Neural crest cell (in vitro differentiated cells): ENCODE results near the gene AKR1C2. TPM values are rescaled to one million over a fixed set of nuclear protein-coding genes. Genes with fewer than 3 reads are reported as not detected.
A peak's percentile ranks its signal among the peaks of the same experiment; 100 is the strongest.

Source experiments
- DNase-seq: peaks from one replicate; pipeline ENCODE4 v3.0.0; 2021; ENCODE audit warnings: low read depth, mixed read lengths, low spot score
- H3K27ac Mint-ChIP-seq: one replicate; pipeline ENCODE4 v1.8.0; 2021; ENCODE audit warnings: mild to moderate bottlenecking, mixed read lengths; ENCODE audit not compliant: unreplicated experiment
- H3K27me3 Mint-ChIP-seq: 2 replicates; pipeline ENCODE4 v1.8.0; 2021; ENCODE audit warnings: low read depth, mild to moderate bottlenecking, mixed read lengths
- H3K36me3 Mint-ChIP-seq: 2 replicates; pipeline ENCODE4 v1.8.0; 2021; ENCODE audit warnings: low read depth, mild to moderate bottlenecking, mixed read lengths
- H3K4me1 Mint-ChIP-seq: 2 replicates; pipeline ENCODE4 v1.8.0; 2021; ENCODE audit warnings: mixed read lengths
- H3K4me3 Mint-ChIP-seq: one replicate; pipeline ENCODE4 v1.8.0; 2021; ENCODE audit warnings: mild to moderate bottlenecking, mixed read lengths
- H3K9me3 Mint-ChIP-seq: 2 replicates; pipeline ENCODE4 v1.8.0; 2021; ENCODE audit warnings: mixed read lengths
- total RNA-seq: library from RNA; stranded (reverse); gene quantifications from 2 replicates; pipeline ENCODE4 v1.2.1, GENCODE V29; 2021
- TF ChIP-seq, protein P1 (sequence below): fragments of 200-600 bp; sonication (generic); conservative IDR thresholded peaks from 2 replicates; pipeline ENCODE4 v1.5.0; 2021; ENCODE audit warnings: antibody characterized with exemption, mild to moderate bottlenecking

The AKR1C2 gene
- total RNA-seq, 1 donor from 2014 or later, result 3.9 TPM

DNA sequence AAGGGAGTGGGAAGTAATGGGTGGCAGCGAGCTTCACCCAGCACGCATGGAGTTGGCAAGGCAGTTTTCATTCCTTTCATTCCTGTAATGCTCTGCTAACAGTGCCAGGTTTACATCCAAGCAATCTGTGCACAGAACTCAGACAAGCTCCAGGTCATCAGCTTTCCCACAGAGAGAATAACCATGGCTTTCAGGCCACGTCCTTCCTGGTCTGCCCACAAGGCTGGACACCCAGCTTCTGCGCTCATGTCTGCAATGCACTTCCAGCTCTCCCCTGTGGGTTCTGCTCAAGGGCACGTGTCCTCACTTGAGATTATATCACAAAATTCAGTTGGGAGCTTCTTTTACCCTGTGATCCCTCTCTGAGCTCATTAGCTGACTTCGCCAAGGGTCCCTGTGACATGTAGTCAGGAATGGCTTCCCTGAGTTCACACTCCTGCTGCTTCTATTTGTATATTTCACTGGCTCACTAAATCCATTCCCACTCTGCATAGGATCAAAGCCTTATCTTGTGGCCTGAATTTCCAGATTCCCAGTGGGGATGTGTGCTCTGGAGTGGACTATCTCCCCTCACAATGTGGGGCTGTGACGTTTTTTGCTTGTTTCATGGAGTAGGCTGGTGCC is 18.6 kb downstream of the AKR1C2 start:
- no peak overlapping the region for H3K27ac Mint-ChIP-seq
- H3K27me3 Mint-ChIP-seq, result no peaks in the 10 kb centered on the region
- H3K4me3 Mint-ChIP-seq, result no peak overlapping the region
- peaks cover 8% of the 10 kb centered on the region for H3K4me1 Mint-ChIP-seq
- DNase-seq, result no peak
- TF ChIP-seq, protein P1, sequence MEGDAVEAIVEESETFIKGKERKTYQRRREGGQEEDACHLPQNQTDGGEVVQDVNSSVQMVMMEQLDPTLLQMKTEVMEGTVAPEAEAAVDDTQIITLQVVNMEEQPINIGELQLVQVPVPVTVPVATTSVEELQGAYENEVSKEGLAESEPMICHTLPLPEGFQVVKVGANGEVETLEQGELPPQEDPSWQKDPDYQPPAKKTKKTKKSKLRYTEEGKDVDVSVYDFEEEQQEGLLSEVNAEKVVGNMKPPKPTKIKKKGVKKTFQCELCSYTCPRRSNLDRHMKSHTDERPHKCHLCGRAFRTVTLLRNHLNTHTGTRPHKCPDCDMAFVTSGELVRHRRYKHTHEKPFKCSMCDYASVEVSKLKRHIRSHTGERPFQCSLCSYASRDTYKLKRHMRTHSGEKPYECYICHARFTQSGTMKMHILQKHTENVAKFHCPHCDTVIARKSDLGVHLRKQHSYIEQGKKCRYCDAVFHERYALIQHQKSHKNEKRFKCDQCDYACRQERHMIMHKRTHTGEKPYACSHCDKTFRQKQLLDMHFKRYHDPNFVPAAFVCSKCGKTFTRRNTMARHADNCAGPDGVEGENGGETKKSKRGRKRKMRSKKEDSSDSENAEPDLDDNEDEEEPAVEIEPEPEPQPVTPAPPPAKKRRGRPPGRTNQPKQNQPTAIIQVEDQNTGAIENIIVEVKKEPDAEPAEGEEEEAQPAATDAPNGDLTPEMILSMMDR, result no peak
- H3K36me3 Mint-ChIP-seq, result peaks cover 6% of the 10 kb centered on the region
- H3K9me3 Mint-ChIP-seq, result peaks cover 3% of the 10 kb centered on the region

DNA sequence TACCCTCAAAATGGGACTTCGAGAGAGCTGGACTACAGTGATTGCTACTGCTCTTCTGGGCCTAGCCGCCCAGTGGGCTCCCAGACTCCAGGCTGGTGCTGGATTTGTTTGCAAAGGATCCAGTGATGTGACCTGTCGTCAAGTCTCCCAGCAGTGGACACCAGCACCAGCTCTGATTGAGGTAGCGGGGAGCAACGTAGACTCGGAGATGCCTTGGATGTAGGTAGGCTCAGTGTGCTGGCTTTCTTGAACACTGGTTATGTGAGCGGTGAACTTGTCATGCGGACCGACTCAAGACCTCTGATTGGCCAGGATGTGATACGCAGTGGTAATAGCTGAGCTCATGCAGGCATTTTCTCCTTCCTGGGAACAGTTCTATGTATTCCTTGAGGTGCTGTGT is 19.4 kb downstream of the AKR1C2 start:
- Mint-ChIP-seq H3K36me3 (peaks cover 6% of the 10 kb centered on the region), H3K27ac (peak overlapping the region; percentile 19), H3K27me3 (no peaks in the 10 kb centered on the region), H3K4me3 (no peak overlapping the region), H3K9me3 (peaks cover 3% of the 10 kb centered on the region), H3K4me1 (peaks cover 8% of the 10 kb centered on the region)
- DNase-seq, result no peak
- TF ChIP-seq, protein P1, result no peak

DNA sequence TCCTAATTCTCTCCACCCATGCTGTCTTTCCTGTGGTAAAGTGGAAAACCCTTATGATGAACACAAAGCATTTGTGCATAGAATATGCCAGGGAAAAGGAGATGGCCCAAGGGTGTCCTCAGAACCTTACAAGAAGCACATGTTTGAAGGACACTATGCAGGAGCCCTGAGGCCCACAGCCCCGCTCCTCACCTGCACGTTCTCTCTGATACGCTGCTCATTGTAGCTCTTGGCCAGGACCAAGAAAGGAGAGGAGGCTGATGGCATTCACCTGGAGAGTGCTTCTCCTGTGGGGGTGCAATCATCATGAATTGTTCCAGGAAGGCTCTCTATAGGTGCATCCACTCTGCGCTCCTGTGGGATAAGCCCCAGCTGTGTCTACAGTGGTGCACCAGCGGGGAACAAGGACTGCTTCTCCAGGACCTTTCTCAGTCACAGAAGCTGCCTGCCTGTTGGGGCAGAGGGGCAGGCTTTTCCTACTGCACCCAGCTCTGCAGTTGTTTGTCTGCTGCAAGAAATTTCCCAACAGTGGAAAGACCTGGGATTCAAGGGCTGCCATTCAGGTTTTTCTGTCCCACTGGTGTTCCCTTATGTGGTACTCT is 19.9 kb downstream of the AKR1C2 start:
- DNase-seq, result no peak
- Mint-ChIP-seq H3K27me3 (no peaks in the 10 kb centered on the region), H3K4me1 (peaks cover 8% of the 10 kb centered on the region), H3K9me3 (peaks cover 3% of the 10 kb centered on the region), H3K27ac (no peak overlapping the region), H3K36me3 (peaks cover 6% of the 10 kb centered on the region), H3K4me3 (no peak overlapping the region)
- TF ChIP-seq, protein P1, result no peak

DNA sequence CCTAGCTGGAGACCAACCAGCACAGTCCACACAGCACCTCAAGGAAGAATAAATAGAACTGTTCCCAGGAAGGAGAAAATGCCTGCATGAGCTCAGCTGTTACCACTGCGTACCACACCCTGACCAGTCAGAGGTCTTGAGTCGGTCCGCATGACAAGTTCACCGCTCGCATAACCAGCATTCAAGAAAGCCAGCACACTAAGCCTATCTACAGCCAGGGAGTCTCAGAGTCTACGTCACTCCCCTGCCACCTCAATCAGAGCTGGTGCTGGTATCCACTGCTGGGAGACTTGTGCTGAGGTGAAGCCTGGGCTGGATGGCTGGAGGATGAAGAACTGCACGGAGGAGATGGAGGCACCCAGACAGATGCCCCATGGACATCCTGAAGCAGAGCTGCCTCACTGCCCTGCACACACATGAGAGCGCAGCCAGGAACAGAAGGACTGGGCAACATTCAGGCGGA is 20.9 kb downstream of the AKR1C2 start:
- H3K4me1 Mint-ChIP-seq, result peaks cover 8% of the 10 kb centered on the region

DNA sequence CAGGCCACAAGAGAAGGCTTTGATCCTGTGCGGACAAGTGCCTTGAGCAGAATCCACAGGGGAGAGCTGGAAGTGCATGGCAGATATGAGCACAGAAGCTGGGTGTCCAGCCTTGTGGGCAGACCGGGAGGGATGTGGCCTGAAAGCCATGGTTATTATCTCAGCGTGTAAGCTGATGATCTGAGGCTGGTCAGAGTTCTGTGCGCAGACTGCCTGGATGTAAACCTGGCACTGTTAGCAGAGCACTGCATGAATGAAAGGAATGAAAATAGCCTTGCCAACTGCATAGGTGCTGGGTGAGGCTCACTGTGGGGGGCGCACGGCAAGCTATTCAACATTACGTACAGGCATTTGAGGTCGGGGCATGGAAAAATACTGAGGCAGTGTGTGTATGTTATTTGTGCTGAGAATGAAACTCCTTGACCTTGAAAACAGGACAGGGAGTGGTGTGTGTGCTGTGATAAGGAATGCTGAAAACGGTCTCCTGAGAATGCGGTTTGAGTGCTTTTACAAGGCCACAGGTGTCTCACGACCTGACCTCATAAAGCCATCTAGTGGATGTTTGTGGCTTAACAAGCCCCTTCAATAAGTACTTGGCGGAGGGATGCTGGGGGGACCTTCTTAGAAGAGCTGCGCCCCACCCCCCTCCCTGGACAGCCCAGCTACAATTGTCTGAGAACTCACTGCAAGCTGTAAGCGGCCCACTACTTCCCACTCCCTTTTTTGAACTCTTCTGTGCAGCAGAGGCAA is 21.8 kb downstream of the AKR1C2 start:
- no peak overlapping the region for H3K27ac Mint-ChIP-seq
- no peak overlapping the region for H3K4me3 Mint-ChIP-seq
- no peak for DNase-seq
- H3K9me3 Mint-ChIP-seq, result peaks cover 5% of the 10 kb centered on the region
- H3K4me1 Mint-ChIP-seq, result peaks cover 8% of the 10 kb centered on the region
- H3K36me3 Mint-ChIP-seq, result peaks cover 8% of the 10 kb centered on the region
- no peaks in the 10 kb centered on the region for H3K27me3 Mint-ChIP-seq
- TF ChIP-seq, protein P1, result peak; percentile 54

More for the DNA sequence above, 20.9 kb downstream of the AKR1C2 start:
- Mint-ChIP-seq H3K9me3 (peaks cover 3% of the 10 kb centered on the region), H3K4me3 (no peak overlapping the region), H3K36me3 (peaks cover 6% of the 10 kb centered on the region), H3K27ac (peak overlapping the region; percentile 12), H3K27me3 (no peaks in the 10 kb centered on the region)
- DNase-seq, result no peak
- TF ChIP-seq, protein P1, result no peak
